ENCODE data around the gene NBEA. TPM values are rescaled to one million over a fixed set of nuclear protein-coding genes. Genes with fewer than 3 reads are reported as not detected.

NBEA gene
- total RNA-seq, 4 donors from 2014 or later, result 4.4 to 6.2 (median 5.5) TPM

DNA sequence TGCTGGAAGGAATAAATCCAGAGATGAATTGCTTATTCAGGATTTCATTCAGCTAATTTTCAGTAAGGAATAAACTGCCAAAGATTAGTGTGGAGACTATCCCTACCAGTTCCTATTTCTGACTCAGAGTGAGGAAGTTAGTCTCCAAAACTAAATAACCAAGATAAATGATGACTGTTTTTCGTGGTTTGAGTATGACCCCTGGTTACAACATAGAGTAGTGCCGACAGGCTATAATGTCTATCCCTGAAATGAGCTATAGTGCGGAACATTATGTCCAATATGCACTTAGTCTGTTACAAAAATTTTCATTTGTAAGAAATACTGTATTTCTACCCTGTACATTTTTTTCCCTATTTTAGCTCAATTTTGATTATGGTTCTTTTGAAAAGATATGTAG, 51.4 kb downstream of the NBEA start:
- TF ChIP-seq, protein P1, sequence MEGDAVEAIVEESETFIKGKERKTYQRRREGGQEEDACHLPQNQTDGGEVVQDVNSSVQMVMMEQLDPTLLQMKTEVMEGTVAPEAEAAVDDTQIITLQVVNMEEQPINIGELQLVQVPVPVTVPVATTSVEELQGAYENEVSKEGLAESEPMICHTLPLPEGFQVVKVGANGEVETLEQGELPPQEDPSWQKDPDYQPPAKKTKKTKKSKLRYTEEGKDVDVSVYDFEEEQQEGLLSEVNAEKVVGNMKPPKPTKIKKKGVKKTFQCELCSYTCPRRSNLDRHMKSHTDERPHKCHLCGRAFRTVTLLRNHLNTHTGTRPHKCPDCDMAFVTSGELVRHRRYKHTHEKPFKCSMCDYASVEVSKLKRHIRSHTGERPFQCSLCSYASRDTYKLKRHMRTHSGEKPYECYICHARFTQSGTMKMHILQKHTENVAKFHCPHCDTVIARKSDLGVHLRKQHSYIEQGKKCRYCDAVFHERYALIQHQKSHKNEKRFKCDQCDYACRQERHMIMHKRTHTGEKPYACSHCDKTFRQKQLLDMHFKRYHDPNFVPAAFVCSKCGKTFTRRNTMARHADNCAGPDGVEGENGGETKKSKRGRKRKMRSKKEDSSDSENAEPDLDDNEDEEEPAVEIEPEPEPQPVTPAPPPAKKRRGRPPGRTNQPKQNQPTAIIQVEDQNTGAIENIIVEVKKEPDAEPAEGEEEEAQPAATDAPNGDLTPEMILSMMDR (IDR thresholded peaks at IDR 0.05; ENCODE audit: low read depth), result no peak

DNA sequence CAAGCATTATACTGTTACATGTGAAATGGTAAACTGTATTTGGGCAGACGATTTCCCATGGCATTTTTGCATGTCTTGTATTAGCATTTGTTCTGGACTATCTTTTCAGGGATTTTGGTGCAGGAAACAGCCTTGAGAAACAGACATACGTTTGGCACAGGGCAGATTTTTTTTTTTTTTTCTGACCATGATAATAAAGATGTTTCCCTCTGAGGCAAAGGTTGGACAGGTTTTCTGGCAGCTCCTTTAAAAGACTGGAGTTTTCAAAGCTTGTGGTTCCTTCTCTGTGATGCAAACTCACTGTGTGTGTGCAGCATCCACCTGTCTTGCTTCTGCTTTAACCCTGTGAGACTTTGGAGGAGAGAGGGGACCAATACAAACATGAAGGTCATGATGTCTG, 63.0 kb downstream of the NBEA start:
- TF ChIP-seq, protein P1 (IDR thresholded peaks at IDR 0.05; ENCODE audit: low read depth), result no peak

DNA sequence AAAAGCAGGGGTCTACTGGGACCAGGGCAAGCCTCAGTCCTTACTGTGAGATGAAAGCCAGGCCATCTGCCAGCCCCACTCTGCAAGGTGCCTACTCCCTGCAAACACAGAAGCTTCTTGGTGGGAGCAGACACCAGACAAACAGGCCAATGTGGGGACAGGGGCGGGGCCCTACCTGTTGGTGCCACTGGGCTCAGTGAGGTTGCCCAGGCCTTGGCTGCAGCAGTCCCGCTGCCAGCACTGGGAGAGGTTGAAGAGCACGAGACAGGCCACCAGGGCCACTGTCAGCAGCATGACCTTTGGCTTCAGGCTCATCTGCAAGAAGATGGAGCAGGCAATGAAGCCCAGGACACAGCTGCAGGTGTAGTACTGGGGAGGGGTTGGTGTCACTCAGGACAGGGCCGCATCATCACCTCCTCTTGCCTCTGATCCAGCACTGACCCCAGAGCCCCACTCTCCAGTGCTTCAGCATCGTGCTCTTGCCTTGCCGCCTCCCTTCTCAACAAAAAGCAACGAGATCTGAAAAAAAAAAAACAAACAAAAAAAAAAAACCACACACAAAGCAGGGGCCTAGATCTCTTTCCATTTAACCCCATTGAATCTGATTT, 72.6 kb downstream of the NBEA start:
- TF ChIP-seq, protein P1 (IDR thresholded peaks at IDR 0.05; ENCODE audit: low read depth), result no peak

DNA sequence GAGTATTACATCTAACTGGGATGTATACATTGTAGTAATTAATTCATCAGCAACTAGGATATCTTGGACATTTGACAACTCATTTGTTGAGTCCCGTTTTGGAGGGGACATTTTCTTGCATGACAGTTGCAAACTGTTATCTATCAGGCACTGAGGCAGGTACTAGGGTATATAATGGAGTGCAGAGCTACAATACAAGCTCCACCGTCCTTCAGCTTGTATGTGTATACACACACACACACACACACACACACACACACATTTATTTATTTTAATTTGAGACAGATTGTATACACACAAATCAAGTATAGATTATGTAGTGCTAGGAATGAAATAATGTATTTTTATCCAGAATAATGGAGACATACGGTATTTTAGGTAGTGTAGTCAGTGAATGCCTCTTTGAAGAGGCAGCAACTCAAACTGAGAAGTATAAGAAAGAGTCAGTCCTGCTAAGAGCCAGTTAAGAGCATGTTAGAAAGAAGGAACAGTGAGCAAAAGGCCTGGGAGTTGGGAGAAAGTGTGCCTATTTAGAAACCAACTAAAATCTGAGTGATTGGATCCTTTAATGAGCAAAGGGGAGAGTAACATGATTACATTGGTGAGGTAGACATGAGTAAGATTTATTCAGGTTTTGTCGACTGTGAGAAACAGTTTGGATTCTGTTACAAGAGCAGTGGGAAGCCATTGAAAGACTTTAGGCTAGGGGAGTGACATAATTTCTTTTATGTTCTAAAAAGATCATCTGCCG, 74.5 kb downstream of the NBEA start:
- TF ChIP-seq, protein P1 (IDR thresholded peaks at IDR 0.05; ENCODE audit: low read depth), result no peak

DNA sequence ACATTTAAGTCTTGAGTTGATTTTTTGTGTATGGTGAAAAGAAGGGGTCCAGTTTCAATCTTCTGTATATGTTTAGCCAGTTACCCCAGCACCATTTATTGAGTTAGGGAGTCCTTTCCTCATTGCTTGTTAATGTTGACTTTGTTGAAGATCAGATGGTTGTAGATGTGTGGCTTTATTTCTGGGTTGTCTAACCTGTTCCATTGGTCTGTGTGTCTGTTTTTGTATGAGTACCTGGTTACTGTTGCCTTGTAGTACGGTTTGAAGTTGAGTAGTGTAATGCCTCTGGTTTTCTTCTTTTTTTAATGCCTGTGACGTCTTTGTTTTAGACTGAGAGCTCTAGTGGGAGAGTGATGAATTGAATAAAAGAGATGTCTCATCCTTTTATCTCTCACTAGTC, 83.2 kb downstream of the NBEA start:
- TF ChIP-seq, protein P1 (IDR thresholded peaks at IDR 0.05; ENCODE audit: low read depth), result no peak

DNA sequence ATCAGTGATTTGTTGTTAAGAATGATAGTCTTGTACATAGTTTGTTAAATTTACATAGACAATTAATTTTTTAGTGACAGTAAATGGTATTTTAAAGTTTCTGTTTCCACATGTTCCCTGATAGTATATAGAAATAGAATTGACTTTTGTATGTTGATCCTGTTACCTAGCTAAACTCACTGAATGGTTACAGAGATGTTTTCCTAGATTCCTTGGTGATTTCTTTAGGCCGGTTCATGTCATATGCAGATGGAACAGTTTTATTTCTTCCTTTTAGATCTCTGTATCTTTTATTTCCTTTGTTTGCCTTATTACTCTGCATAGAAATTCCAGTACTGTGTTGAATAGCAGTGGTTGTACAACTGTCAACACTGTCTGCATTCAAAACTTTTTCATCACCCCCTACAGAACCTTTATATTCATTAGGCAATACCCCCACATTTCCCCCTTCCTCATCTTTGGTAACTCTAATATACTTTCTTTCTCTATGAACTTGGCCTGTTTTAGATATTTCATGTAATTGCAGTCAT, 86.3 kb downstream of the NBEA start:
- TF ChIP-seq, protein P1 (IDR thresholded peaks at IDR 0.05; ENCODE audit: low read depth), result no peak

DNA sequence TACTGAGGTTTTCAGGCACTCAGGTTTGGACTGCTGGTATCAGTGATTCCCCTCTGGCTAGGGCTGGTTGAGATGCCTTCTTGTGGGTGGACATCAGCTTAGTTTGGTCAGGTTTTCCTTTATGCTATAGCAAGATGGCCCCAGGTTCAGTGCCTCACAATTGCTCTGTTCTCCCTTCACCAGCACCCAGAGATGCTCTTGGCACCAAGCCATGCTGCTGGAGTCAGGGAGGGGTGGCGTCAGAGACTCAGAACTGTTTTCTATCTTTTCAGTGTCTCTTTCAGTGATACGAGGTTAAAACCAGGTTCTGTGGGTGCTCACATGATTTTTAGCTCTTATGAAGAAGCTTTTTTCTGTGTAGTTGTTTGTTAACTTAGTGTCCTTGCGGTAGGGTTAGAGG, 96.9 kb downstream of the NBEA start:
- TF ChIP-seq, protein P1 (IDR thresholded peaks at IDR 0.05; ENCODE audit: low read depth), result no peak
